COR-L47 (cell line): ENCODE data around the gene TBX22.
"Not testable (repeated sequence)": the region's sequence is repeated elsewhere in the genome, so short reads cannot be mapped to it uniquely, and the experiment has no call there.

ENCODE experiments used
- DNase-seq: peaks from one replicate; lab custom pipeline; 2025; lab: John Stamatoyannopoulos, UW

The TBX22 gene

GRCh38 chrX:80014141-80014940, at the start of gene TBX22:
TSS of gene TBX22 (plus strand) at chrX:80014753. CDS start at chrX:80022270, 7,517 bp downstream.
- no peak for DNase-seq

GRCh38 chrX:79975605-79976004, 38.9 kb upstream of the TBX22 start:
- no peak for DNase-seq

GRCh38 chrX:80004458-80004857, 10.1 kb upstream of the TBX22 start:
- no peak for DNase-seq

- DNase-seq, result no peak
Measured at GRCh38 chrX:80011522-80011921, 3.0 kb upstream of the TBX22 start.

GRCh38 chrX:80016182-80016581, 1.6 kb downstream of the TBX22 start:
- no peak for DNase-seq

GRCh38 chrX:80021621-80022020, 7.1 kb downstream of the TBX22 start:
- no peak for DNase-seq

- no peak for DNase-seq
Measured at GRCh38 chrX:80022363-80023031, 7.9 kb downstream of the TBX22 start.

- no peak for DNase-seq
Measured at GRCh38 chrX:80026116-80026515, 11.6 kb downstream of the TBX22 start.

GRCh38 chrX:80066156-80066555, 51.6 kb downstream of the TBX22 start:
- DNase-seq, result not testable (repeated sequence)

- DNase-seq, result not testable (repeated sequence)
Measured at GRCh38 chrX:80075625-80076024, 61.1 kb downstream of the TBX22 start.
